ENCODE measurements around the gene RPTOR. TPM values are rescaled to one million over a fixed set of nuclear protein-coding genes. Genes with fewer than 3 reads are reported as not detected.

The RPTOR gene
- total RNA-seq, 3 donors from 2014 or later (not counting 1 experiment from before 2014, with no cell fraction given): 49.2 to 63.6 (median 55.4) TPM

- intact Hi-C loops (cut with micrococcal nuclease): no loop called here
- H3K4me1 Mint-ChIP-seq: peaks cover 17 to 27% of the 10 kb centered on the region in 2 donors
- peaks cover 4% of the 10 kb centered on the region for H3K9me3 ChIP-seq (ENCODE audit: control insufficient read depth, insufficient read depth, low read length)
Observed at GRCh38 chr17:80811181-80812105, 266.8 kb downstream of the RPTOR start.

DNA sequence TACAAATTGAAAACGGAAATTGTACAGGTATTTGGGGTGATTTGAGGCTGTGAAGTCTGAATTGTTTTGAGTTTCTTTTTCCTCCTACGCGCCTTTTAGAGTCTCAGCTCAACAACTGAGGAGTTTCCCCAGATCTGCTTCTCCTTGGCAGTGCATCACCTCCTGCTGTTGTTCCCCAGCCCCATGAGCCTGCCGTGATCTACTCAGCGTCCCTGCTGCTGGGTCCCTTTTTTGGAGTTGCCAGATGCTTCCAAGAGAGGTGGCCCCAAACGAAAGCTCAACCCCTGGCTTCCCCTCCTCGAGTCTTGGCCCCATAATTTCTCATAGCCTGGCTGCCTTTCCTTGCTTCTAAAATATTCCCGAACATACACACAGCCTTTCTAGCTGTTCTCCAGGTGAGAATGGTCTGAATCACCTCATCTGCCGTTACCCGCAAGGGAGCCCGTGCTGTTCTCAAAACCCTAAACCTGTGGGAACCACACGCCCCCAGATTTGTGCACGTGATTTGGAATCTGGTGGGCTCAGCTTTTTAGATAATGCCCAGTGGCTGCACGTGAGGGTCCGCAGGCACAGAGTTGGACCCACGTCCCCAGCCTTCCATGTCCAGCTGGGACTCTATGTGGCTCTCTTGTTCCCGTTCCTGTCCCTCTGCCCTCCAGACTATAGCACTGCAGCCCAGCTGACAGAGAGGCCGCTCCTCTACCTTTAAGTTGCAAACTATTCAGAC, 267.9 kb downstream of the RPTOR start:
- Histone ChIP-seq H3K27me3 (ENCODE audit: control insufficient read depth, insufficient read depth, low read length) (no peaks in the 10 kb centered on the region), H3K27ac (ENCODE audit: low read length) (no peak overlapping the region), H3K36me3 (ENCODE audit: control insufficient read depth, insufficient read depth, low read length) (peaks cover 5% of the 10 kb centered on the region), H3K9me3 (ENCODE audit: control insufficient read depth, insufficient read depth, low read length) (no peaks in the 10 kb centered on the region), H3K4me3 (ENCODE audit: low read length) (no peak overlapping the region), H3K4me1 (ENCODE audit: control insufficient read depth, insufficient read depth, low read length) (peaks cover 8% of the 10 kb centered on the region)
- Mint-ChIP-seq H3K36me3 (peaks cover 4% of the 10 kb centered on the region), H3K27ac (peak overlapping the region; percentile 38 to 78), H3K9me3 (peaks cover 0 to 2% of the 10 kb centered on the region in 2 donors), H3K4me1 (peaks cover 26 to 27% of the 10 kb centered on the region in 2 donors), H3K27me3 (ENCODE audit: low read depth in 2 of 2) (no peaks in the 10 kb centered on the region), H3K4me3 (no peak overlapping the region)
- 95% methylated on average over 18 of the region's 18 CpGs for WGBS (ENCODE audit: insufficient coverage)
- ATAC-seq (no peak), DNase-seq (peak in 1 of 2 donors; percentile 37)
- intact Hi-C loops (cut with micrococcal nuclease): no loop called here
- no peak for TF ChIP-seq CTCF (IDR thresholded peaks at IDR 0.05)

More at GRCh38 chr17:80811181-80812105, 266.8 kb downstream of the RPTOR start:
- H3K36me3 Mint-ChIP-seq: peaks cover 15% of the 10 kb centered on the region
- Histone ChIP-seq H3K27ac (ENCODE audit: low read length) (no peak overlapping the region), H3K4me3 (ENCODE audit: low read length) (no peak overlapping the region), H3K36me3 (ENCODE audit: control insufficient read depth, insufficient read depth, low read length) (peaks cover 5% of the 10 kb centered on the region), H3K27me3 (ENCODE audit: control insufficient read depth, insufficient read depth, low read length) (no peaks in the 10 kb centered on the region), H3K4me1 (ENCODE audit: control insufficient read depth, insufficient read depth, low read length) (peaks cover 8% of the 10 kb centered on the region)
- H3K4me3 Mint-ChIP-seq: no peak overlapping the region
- DNase-seq (peak in 1 of 2 donors; percentile 35), ATAC-seq (no peak)
- H3K27me3 Mint-ChIP-seq (ENCODE audit: low read depth in 2 of 2): no peaks in the 10 kb centered on the region
- H3K27ac Mint-ChIP-seq: peak overlapping the region; percentile 38 to 78
- TF ChIP-seq CTCF (IDR thresholded peaks at IDR 0.05): no peak
- H3K9me3 Mint-ChIP-seq: peaks cover 0 to 6% of the 10 kb centered on the region in 2 donors
- 61% methylated on average over 21 of the region's 21 CpGs for WGBS (ENCODE audit: insufficient coverage)

DNA sequence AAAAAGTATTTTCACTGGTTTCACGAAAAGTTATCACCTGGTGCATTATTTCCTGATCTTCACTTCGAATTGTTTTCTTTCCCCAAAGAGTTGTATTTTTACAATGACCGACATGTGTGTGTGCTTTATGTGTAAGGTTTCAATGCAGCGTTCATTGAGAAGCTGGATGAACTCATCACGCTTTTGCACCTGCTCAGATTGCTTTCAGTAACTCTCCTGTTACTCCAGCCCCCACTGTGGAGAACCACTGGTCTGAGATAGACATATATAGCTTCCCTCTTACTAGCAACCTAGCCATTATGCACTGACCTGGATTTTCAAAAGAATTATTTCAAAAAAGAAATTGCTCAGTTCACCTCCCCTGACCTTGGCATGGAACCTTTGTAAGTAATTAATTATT, 268.7 kb downstream of the RPTOR start:
- H3K4me1 ChIP-seq (ENCODE audit: control insufficient read depth, insufficient read depth, low read length): peaks cover 8% of the 10 kb centered on the region
- no peak for DNase-seq
- no peak for ATAC-seq
- Mint-ChIP-seq H3K9me3 (no peaks in the 10 kb centered on the region), H3K4me1 (peaks cover 27 to 30% of the 10 kb centered on the region in 2 donors), H3K27ac (no peak overlapping the region), H3K4me3 (no peak overlapping the region), H3K36me3 (no peaks in the 10 kb centered on the region), H3K27me3 (ENCODE audit: low read depth in 2 of 2) (no peaks in the 10 kb centered on the region)
- no peak overlapping the region for H3K27ac ChIP-seq (ENCODE audit: low read length)
- no peaks in the 10 kb centered on the region for H3K9me3 ChIP-seq (ENCODE audit: control insufficient read depth, insufficient read depth, low read length)
- intact Hi-C loops (cut with micrococcal nuclease): no loop called here
- 99% methylated on average over 5 of the region's 5 CpGs for WGBS (ENCODE audit: insufficient coverage)
- H3K4me3 ChIP-seq (ENCODE audit: low read length): no peak overlapping the region
- peaks cover 5% of the 10 kb centered on the region for H3K36me3 ChIP-seq (ENCODE audit: control insufficient read depth, insufficient read depth, low read length)
- TF ChIP-seq CTCF (IDR thresholded peaks at IDR 0.05): no peak
- no peaks in the 10 kb centered on the region for H3K27me3 ChIP-seq (ENCODE audit: control insufficient read depth, insufficient read depth, low read length)
